ENCODE data around the gene ABCA1.

- TF ChIP-seq, protein P1, sequence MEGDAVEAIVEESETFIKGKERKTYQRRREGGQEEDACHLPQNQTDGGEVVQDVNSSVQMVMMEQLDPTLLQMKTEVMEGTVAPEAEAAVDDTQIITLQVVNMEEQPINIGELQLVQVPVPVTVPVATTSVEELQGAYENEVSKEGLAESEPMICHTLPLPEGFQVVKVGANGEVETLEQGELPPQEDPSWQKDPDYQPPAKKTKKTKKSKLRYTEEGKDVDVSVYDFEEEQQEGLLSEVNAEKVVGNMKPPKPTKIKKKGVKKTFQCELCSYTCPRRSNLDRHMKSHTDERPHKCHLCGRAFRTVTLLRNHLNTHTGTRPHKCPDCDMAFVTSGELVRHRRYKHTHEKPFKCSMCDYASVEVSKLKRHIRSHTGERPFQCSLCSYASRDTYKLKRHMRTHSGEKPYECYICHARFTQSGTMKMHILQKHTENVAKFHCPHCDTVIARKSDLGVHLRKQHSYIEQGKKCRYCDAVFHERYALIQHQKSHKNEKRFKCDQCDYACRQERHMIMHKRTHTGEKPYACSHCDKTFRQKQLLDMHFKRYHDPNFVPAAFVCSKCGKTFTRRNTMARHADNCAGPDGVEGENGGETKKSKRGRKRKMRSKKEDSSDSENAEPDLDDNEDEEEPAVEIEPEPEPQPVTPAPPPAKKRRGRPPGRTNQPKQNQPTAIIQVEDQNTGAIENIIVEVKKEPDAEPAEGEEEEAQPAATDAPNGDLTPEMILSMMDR (conservative IDR thresholded peaks at IDR 0.05; ENCODE audit: low read length), result no peak
- no peak for TF ChIP-seq EZH2phosphoT487 (IDR thresholded peaks at IDR 0.05; ENCODE audit: borderline replicate concordance, low read depth, low read length)
Measured at GRCh38 chr9:104868687-104869404, 59.1 kb downstream of the ABCA1 start.
